Mononuclear cell (primary cell): ENCODE results near the gene ATRX. TPM values are rescaled to one million over a fixed set of nuclear protein-coding genes. Genes with fewer than 3 reads are reported as not detected.
"Not testable (repeated sequence)": the region's sequence is repeated elsewhere in the genome, so short reads cannot be mapped to it uniquely, and the experiment has no call there.

ENCODE experiments used
- H3K27me3 ChIP-seq: 2 replicates; pipeline ENCODE4 v1.6.0; 2011; ENCODE audit warnings: low read length, control low read depth; ENCODE audit not compliant: insufficient read depth
- H3K4me1 ChIP-seq: 2 replicates; pipeline ENCODE4 v1.5.1; 2011; ENCODE audit warnings: mild to moderate bottlenecking, low read length, control low read depth; ENCODE audit not compliant: insufficient read depth
- H3K4me3 ChIP-seq: 2 replicates; pipeline ENCODE4 v1.5.1; 2011; ENCODE audit warnings: mild to moderate bottlenecking, low read length, moderate library complexity
- H3K9me3 ChIP-seq: 2 replicates; pipeline ENCODE4 v1.5.1; 2011; ENCODE audit warnings: low read depth, mild to moderate bottlenecking, control low read depth, low read length
- total RNA-seq: library from RNA; depleted of rRNA; stranded (reverse); fragments of >200 nt; gene quantifications from one replicate; pipeline ENCODE4 v1.2.3, GENCODE V29; 2012

Gene ATRX
- total RNA-seq, 1 donor, result 46.6 TPM

DNA sequence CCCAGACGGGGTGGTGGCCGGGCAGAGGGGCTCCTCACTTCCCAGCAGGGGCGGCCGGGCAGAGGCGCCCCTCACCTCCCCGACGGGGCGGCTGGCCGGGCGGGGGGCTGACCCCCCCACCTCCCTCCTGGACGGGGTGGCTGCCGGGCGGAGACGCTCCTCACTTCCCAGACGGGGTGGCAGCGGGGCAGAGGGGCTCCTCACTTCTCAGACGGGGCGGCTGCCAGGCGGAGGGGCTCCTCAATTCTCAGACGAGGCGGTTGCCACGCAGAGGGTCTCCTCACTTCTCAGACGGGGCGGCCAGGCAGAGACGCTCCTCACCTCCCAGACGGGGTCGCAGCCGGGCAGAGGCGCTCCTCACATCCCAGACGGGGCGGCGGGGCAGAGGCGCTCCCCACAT is 19.8 kb downstream of the ATRX start:
- H3K27me3 ChIP-seq, H3K9me3 ChIP-seq, H3K4me3 ChIP-seq: not testable (repeated sequence)
- H3K4me1 ChIP-seq, result peaks cover 14% of the 10 kb centered on the region

DNA sequence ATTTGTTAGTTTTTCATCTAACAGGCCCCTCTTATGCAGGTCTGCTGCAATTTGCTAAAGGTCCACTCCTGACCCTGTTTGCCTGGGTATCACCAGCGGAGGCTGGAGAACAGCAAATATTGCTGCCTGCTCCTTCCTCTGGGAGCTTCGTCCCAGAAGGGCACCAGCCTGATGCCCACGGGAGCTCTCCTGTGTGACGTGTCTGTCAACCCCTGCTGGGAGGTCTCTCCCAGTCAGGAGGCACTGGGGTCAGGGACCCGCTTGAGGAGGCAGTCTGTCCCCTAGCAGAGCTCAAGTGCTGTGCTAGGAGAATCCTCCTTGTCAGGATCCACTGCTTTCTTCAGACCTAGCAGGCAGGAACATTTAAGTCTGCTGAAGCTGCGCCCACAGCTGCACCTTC is 30.5 kb downstream of the ATRX start:
- H3K9me3 ChIP-seq, result no peaks in the 10 kb centered on the region
- no peak overlapping the region for H3K4me3 ChIP-seq
- H3K4me1 ChIP-seq, result no peaks in the 10 kb centered on the region
- no peaks in the 10 kb centered on the region for H3K27me3 ChIP-seq

DNA sequence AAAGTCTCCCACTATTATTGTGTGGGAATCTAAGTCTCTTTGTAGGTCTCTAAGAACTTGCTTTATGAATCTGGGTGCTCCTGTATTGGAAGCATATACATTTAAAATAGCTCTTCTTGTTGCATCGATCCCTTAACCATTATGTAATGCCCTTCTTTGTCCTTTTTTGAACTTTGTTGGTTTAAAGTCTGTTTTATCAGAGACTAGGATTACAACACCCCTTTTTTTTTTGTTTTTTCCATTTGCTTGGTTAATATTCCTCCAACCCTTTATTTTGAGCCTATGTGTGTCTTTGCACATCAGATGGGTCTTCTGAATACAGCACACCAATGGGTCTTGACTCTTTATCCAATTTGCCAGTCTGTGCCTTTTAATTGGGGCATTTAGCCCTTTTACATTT is 32.1 kb downstream of the ATRX start:
- H3K4me3 ChIP-seq, H3K9me3 ChIP-seq, H3K4me1 ChIP-seq, H3K27me3 ChIP-seq: not testable (repeated sequence)

- Histone ChIP-seq H3K4me1 (no peaks in the 10 kb centered on the region), H3K27me3 (no peaks in the 10 kb centered on the region), H3K4me3 (no peak overlapping the region), H3K9me3 (no peaks in the 10 kb centered on the region)
Measured at GRCh38 chrX:77749695-77750094, 36.3 kb downstream of the ATRX start.

GRCh38 chrX:77743720-77744119 is 42.3 kb downstream of the ATRX start:
- no peak overlapping the region for H3K4me3 ChIP-seq
- H3K9me3 ChIP-seq, result no peaks in the 10 kb centered on the region
- H3K4me1 ChIP-seq, result peaks cover 8% of the 10 kb centered on the region
- H3K27me3 ChIP-seq, result no peaks in the 10 kb centered on the region

DNA sequence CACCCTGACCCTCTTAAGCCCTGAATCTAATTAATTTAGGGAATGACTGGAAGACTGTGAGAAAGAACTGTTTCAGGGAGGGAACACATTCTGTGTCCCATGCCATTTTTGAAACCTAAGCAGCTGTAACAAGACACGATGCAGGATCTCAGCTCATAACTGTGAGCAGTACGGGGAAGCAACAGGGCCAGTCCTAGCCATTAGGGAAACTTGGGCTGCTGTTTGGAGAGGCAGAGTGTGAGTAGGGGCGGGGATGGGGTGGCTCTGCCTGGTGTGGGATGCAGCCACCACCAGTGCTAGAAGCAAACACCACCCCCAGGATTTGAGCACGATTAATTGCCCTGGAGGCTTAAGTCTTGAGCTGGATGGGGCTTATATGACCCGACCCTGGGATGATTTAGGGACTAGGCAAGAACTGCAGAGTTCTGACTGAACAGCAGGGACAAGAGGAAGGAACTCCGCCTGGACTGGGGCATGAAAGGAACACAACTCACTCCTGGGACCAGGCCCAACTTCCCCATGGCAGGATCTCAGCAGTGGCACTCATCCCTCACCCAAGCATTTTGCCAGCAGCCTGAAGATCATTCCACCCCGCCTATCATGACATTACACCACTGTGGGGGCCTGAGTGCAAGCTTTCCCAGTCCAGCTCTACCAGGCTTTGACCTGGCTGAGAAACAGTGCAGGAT is 43.1 kb downstream of the ATRX start:
- Histone ChIP-seq H3K4me3 (no peak overlapping the region), H3K4me1 (peaks cover 8% of the 10 kb centered on the region), H3K27me3 (no peaks in the 10 kb centered on the region), H3K9me3 (no peaks in the 10 kb centered on the region)

- H3K9me3 ChIP-seq, result no peaks in the 10 kb centered on the region
- H3K27me3 ChIP-seq, result no peaks in the 10 kb centered on the region
- H3K4me3 ChIP-seq, result no peak overlapping the region
Measured at GRCh38 chrX:77740376-77740905, 45.6 kb downstream of the ATRX start.

DNA sequence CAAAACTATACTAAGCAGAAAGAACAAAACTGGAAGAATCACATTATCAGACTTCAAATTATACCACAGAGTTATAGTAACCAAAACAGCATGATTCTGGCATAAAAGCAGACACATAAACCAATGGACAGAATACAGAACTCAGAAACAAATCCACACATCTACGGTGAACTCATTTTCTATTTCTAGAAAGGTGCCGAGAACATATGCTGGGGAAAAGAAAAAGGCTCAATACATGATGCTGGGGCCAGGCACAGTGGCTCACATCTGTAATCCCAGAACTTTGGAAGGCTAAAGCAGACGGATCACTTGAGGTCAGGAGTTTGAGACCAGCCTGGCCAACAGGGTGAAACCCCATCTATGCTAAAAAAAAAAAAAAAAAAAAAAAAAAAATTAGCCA is 52.7 kb downstream of the ATRX start:
- H3K4me3 ChIP-seq, result no peak overlapping the region
- no peaks in the 10 kb centered on the region for H3K9me3 ChIP-seq
- peaks cover 3% of the 10 kb centered on the region for H3K4me1 ChIP-seq
- no peaks in the 10 kb centered on the region for H3K27me3 ChIP-seq

More at GRCh38 chrX:77740376-77740905, 45.6 kb downstream of the ATRX start:
- H3K4me1 ChIP-seq, result peaks cover 8% of the 10 kb centered on the region

GRCh38 chrX:77731821-77732419 is 54.1 kb downstream of the ATRX start:
- H3K27me3 ChIP-seq, result no peaks in the 10 kb centered on the region
- peaks cover 3% of the 10 kb centered on the region for H3K4me1 ChIP-seq
- H3K9me3 ChIP-seq, result no peaks in the 10 kb centered on the region
- no peak overlapping the region for H3K4me3 ChIP-seq

DNA sequence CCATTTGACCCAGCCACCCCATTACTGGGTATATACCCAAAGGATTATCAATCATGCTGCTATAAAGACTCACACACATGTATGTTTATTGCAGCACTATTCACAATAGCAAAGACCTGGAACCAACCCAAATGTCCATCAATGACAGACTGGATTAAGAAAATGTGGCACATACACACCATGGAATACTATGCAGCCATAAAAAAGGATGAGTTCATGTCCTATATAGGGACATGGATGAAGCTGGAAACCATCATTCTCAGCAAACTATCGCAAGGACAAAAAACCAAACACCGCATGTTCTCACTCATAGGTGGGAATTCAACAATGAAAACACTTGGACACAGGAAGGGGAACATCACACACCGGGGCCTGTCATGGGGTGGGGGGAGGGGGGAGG is 59.9 kb downstream of the ATRX start:
- not testable (repeated sequence) for H3K27me3 ChIP-seq, H3K4me1 ChIP-seq, H3K4me3 ChIP-seq, H3K9me3 ChIP-seq

- no peak overlapping the region for H3K4me3 ChIP-seq
- H3K9me3 ChIP-seq, result no peaks in the 10 kb centered on the region
- no peaks in the 10 kb centered on the region for H3K4me1 ChIP-seq
- H3K27me3 ChIP-seq, result no peaks in the 10 kb centered on the region
Measured at GRCh38 chrX:77723681-77724080, 62.3 kb downstream of the ATRX start.

GRCh38 chrX:77719388-77719787 is 66.6 kb downstream of the ATRX start:
- Histone ChIP-seq H3K9me3 (no peaks in the 10 kb centered on the region), H3K27me3 (no peaks in the 10 kb centered on the region), H3K4me3 (no peak overlapping the region), H3K4me1 (no peaks in the 10 kb centered on the region)

DNA sequence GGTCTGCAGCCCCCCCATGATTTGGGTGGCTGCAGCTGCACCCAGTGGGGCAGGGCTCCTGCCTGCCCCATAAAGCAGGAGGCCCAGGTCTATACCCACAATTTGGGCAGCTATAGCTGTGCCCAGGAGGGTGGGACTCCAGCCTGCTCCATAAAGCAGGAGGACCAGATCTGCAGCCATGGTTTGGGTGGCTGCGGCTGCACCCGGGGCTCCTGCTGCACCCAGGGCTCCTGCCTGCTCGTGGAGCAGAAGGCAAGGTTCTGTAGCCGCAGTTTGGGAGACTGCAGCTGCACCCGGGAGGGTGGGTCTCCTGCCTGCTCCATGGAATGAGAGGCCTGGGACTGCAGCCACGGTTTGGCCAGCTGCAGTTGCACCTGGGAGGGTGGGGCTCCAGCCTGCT is 81.1 kb downstream of the ATRX start:
- Histone ChIP-seq H3K27me3 (no peaks in the 10 kb centered on the region), H3K4me1 (no peaks in the 10 kb centered on the region), H3K4me3 (no peak overlapping the region), H3K9me3 (no peaks in the 10 kb centered on the region)

- Histone ChIP-seq H3K4me1 (no peaks in the 10 kb centered on the region), H3K27me3 (no peaks in the 10 kb centered on the region), H3K9me3 (no peaks in the 10 kb centered on the region), H3K4me3 (no peak overlapping the region)
Measured at GRCh38 chrX:77698242-77698641, 87.8 kb downstream of the ATRX start.

DNA sequence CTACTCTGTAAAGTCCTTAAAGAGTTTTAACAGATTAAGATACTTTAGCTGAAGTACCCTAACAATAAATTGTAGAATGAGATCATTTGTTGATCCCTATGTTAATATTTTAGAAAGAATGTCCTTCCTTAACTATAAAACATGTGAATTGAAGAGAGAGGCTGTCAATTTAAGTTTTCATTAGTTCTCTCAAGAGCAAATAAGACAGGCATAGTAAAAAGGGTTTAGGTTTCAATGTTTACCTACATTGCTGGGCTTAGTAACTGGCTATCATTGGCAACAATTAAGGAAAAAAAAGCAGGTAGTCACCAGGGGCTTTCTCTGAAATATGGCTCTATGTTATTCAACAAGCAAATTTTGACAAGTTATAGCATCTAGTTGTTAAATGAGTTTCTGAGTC is 91.5 kb downstream of the ATRX start:
- no peaks in the 10 kb centered on the region for H3K9me3 ChIP-seq
- H3K4me3 ChIP-seq, result no peak overlapping the region
- no peaks in the 10 kb centered on the region for H3K27me3 ChIP-seq
- H3K4me1 ChIP-seq, result no peaks in the 10 kb centered on the region

DNA sequence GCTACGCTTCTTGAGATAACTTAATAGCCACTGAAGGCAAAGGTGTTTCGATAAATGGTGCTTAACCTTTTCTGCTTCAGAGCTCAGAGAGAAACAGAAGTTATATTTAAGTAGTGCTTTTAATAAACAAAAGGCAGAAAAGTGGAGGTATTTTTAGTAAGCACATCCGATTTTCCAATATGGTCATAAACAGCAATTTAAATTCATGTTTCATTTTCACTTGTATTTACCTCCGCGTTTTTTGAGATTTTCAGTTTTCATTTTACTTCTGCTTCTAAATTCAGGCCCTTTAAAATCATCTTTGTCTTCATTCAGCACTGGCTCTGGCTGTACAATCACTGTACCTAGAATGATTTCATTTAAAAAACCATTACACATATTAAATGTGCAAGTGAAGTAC is 92.4 kb downstream of the ATRX start:
- Histone ChIP-seq H3K27me3 (no peaks in the 10 kb centered on the region), H3K4me1 (no peaks in the 10 kb centered on the region), H3K9me3 (no peaks in the 10 kb centered on the region), H3K4me3 (no peak overlapping the region)
